IMR-90 (cell line): Measurements from ENCODE around the gene KRT34.

Source experiments
- CEBPB ChIP-seq: IDR thresholded peaks from 2 replicates; pipeline ENCODE4 v1.6.1; 2012; ENCODE audit warnings: low read depth, low read length, improper control_type of control experiment
- CHD1 ChIP-seq: IDR thresholded peaks from 2 replicates; pipeline ENCODE4 v1.6.1; 2012; ENCODE audit warnings: low read depth, low read length, improper control_type of control experiment
- CTCF ChIP-seq: conservative IDR thresholded peaks from 2 replicates; pipeline ENCODE4 v1.5.1; 2012; ENCODE audit warnings: mild to moderate bottlenecking, low read depth, low read length, improper control_type of control experiment
- FOS ChIP-seq: fragments of 150-350 bp; IDR thresholded peaks from 2 replicates; pipeline ENCODE4 v1.6.1; 2016; ENCODE audit warnings: low read depth, low read length

GRCh38 chr17:41369713-41370112 is 12.4 kb downstream of the KRT34 start, which contains the start of gene KRT33B:
- TF ChIP-seq CHD1 (no peak), CTCF (no peak), CEBPB (no peak), FOS (no peak)
